ENCODE results near the gene MDGA2.

DNA sequence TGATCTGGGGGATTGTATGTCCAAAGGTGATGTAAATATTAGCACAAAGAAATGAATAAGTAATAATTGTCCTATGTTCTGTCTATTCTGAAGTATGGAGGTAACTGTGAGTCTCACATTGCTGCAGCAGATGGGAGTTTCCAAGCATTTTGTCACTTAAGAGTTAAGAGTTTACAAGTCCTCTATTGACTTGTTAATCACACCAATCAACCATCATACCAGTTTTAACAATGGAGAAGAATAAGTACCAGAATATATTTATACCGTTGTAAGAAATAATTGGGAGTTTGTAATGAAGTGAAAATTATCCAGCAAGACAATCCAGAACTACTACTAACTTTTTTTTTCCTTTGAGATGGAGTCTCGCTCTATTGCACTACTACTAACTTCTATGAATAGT is 139.1 kb downstream of the MDGA2 start:
- TF ChIP-seq BHLHE40 (IDR thresholded peaks at IDR 0.05; ENCODE audit: borderline replicate concordance) (no peak), SUZ12 (IDR thresholded peaks at IDR 0.05) (no peak), FOXA1 (IDR thresholded peaks at IDR 0.05) (no peak), FOXM1 (IDR thresholded peaks at IDR 0.05; ENCODE audit: borderline replicate concordance) (no peak), ARNT (IDR thresholded peaks at IDR 0.05) (no peak)
